H1 (cell line): Measurements from ENCODE around the gene KCNQ1. TPM values are rescaled to one million over a fixed set of nuclear protein-coding genes. Genes with fewer than 3 reads are reported as not detected.

ENCODE experiments used
- CTCF ChIA-PET: fragments of 300-600 bp; sonication (Branson Sonifier 250); formaldehyde crosslinking; loops from one replicate; lab custom pipeline; 2021; ENCODE audit not compliant: partially characterized antibody; lab: Charles Lee
- POLR2A ChIA-PET: fragments of 300-600 bp; sonication (Branson Sonifier 250); formaldehyde crosslinking; loops from one replicate; lab custom pipeline; 2021; ENCODE audit warnings: inconsistent platforms; ENCODE audit not compliant: partially characterized antibody; lab: Charles Lee
- DNase-seq, 2 experiments: peaks; one replicate each; pipeline versions ENCODE4 v3.0.0 to v3.0.0-alpha.2; 2010 to 2022; ENCODE audit warnings: low spot score in 2 of 2, low read depth in 1 of 2, mixed read lengths in 1 of 2
- FAIRE-seq: peaks from 2 replicates; lab custom pipeline; 2011; peaks lifted over from hg19 to GRCh38; lab: Jason Lieb, UNC
- H2AFZ ChIP-seq: 2 replicates; pipeline ENCODE4 v1.8.1; 2012; ENCODE audit warnings: low read length, inconsistent platforms
- H2AK5ac ChIP-seq: 2 replicates; pipeline ENCODE4 v1.6.1; 2013; ENCODE audit warnings: low read depth, low read length
- H2BK120ac ChIP-seq: replicated peaks from 2 replicates; pipeline ENCODE3; 2013; ENCODE audit warnings: low read depth, low read length, inconsistent platforms
- H2BK12ac ChIP-seq: 2 replicates; pipeline ENCODE4 v1.6.1; 2013; ENCODE audit warnings: low read depth, low read length
- H2BK15ac ChIP-seq: 2 replicates; pipeline ENCODE4 v1.6.1; 2013; ENCODE audit warnings: low read length
- H2BK20ac ChIP-seq: 2 replicates; pipeline ENCODE4 v1.6.1; 2013; ENCODE audit warnings: low read length
- H2BK5ac ChIP-seq: 2 replicates; pipeline ENCODE4 v1.6.1; 2013; ENCODE audit warnings: low read depth, low read length
- H3K14ac ChIP-seq: 2 replicates; pipeline ENCODE4 v1.6.1; 2013; ENCODE audit warnings: inconsistent platforms; ENCODE audit not compliant: insufficient read length
- H3K18ac ChIP-seq: 2 replicates; pipeline ENCODE4 v1.6.1; 2013; ENCODE audit warnings: low read length; ENCODE audit errors: extremely low read depth
- H3K23ac ChIP-seq: 2 replicates; pipeline ENCODE4 v1.6.1; 2013; ENCODE audit warnings: inconsistent platforms; ENCODE audit not compliant: insufficient read length
- H3K23me2 ChIP-seq: 2 replicates; pipeline ENCODE4 v1.6.1; 2013; ENCODE audit warnings: low read depth, low read length
- H3K27ac ChIP-seq: 2 replicates; pipeline ENCODE4 v1.6.1; 2011; ENCODE audit warnings: low read depth, low read length, inconsistent platforms
- H3K27me3 ChIP-seq, 4 experiments: replicated peaks in 1 of 4; 1 replicate in 1 of 4; 2 replicates in 3 of 4; pipeline versions ENCODE4 v1.6.1 to v1.8.1; 2011 to 2013; ENCODE audit warnings: low read length in 3 of 4, mild to moderate bottlenecking in 3 of 4, inconsistent platforms in 2 of 4, mixed read lengths in 2 of 4, moderate library complexity in 1 of 4; ENCODE audit not compliant: control insufficient read depth in 3 of 4, insufficient read depth in 3 of 4; ENCODE audit errors: extremely low read depth in 1 of 4
- H3K36me3 ChIP-seq, 4 experiments: 2 replicates each; pipeline versions ENCODE4 v1.6.1 to v1.8.1; 2011 to 2013; ENCODE audit warnings: mild to moderate bottlenecking in 4 of 4, low read length in 3 of 4, moderate library complexity in 2 of 4, control low read depth in 1 of 4, inconsistent platforms in 1 of 4; ENCODE audit not compliant: insufficient read depth in 4 of 4, control insufficient read depth in 2 of 4
- H3K4ac ChIP-seq: replicated peaks from 2 replicates; pipeline ENCODE3; 2013; ENCODE audit warnings: low read length, low read depth, mixed read lengths, inconsistent platforms; ENCODE audit not compliant: insufficient read length
- H3K4me1 ChIP-seq, 4 experiments: replicated peaks in 1 of 4; 1 replicate in 1 of 4; 2 replicates in 3 of 4; pipeline versions ENCODE4 v1.6.1 to v1.8.1; 2011 to 2013; ENCODE audit warnings: low read length in 3 of 4, inconsistent platforms in 2 of 4, mixed read lengths in 1 of 4; ENCODE audit not compliant: insufficient read depth in 4 of 4, control insufficient read depth in 3 of 4
- H3K4me2 ChIP-seq, 2 experiments: 2 replicates each; pipeline versions ENCODE4 v1.6.1 to v1.8.1; 2011 to 2013; ENCODE audit warnings: low read depth in 2 of 2, low read length in 2 of 2, control low read depth in 1 of 2, inconsistent platforms in 1 of 2, mild to moderate bottlenecking in 1 of 2; ENCODE audit not compliant: insufficient read depth in 1 of 2
- H3K4me3 ChIP-seq, 4 experiments: fragments of 200-600, 300-600 bp in 1 of 4; sonication (generic), shearing (Covaris generic), sonication (Bioruptor Twin) in 1 of 4; 2 replicates each; pipeline versions ENCODE4 v1.5.1 to v1.8.1; 2011 to 2016; ENCODE audit warnings: low read length in 4 of 4, low read depth in 3 of 4, control low read depth in 2 of 4, inconsistent platforms in 2 of 4, mild to moderate bottlenecking in 2 of 4, mixed read lengths in 1 of 4, moderate library complexity in 1 of 4; ENCODE audit not compliant: insufficient read depth in 2 of 4; ENCODE audit errors: extremely low read depth in 1 of 4
- H3K56ac ChIP-seq: replicated peaks from 2 replicates; pipeline ENCODE3; 2013; ENCODE audit warnings: low read depth, mild to moderate bottlenecking, mixed read lengths, low read length, inconsistent platforms; ENCODE audit not compliant: insufficient read length
- H3K79me1 ChIP-seq: 2 replicates; pipeline ENCODE4 v1.6.1; 2013; ENCODE audit warnings: low read depth, low read length, control low read depth
- H3K79me2 ChIP-seq, 2 experiments: 2 replicates each; pipeline versions ENCODE4 v1.6.1 to v1.8.1; 2012 to 2013; ENCODE audit warnings: low read length in 2 of 2, mild to moderate bottlenecking in 2 of 2, inconsistent platforms in 1 of 2; ENCODE audit not compliant: insufficient read depth in 2 of 2, control insufficient read depth in 1 of 2
- H3K9ac ChIP-seq, 4 experiments: replicated peaks in 1 of 4; 1 replicate in 1 of 4; 2 replicates in 3 of 4; pipeline versions ENCODE4 v1.6.1 to v1.8.1; 2011 to 2013; ENCODE audit warnings: low read depth in 3 of 4, low read length in 3 of 4, control low read depth in 2 of 4, mild to moderate bottlenecking in 2 of 4, moderate library complexity in 2 of 4, inconsistent platforms in 1 of 4; ENCODE audit errors: extremely low read depth in 1 of 4
- H3K9me3 ChIP-seq, 2 experiments: 2 replicates each; pipeline versions ENCODE4 v1.6.1 to v1.8.1; 2012 to 2013; ENCODE audit warnings: mild to moderate bottlenecking in 2 of 2, moderate library complexity in 2 of 2, control low read depth in 1 of 2, inconsistent platforms in 1 of 2, low read depth in 1 of 2, low read length in 1 of 2, mixed read lengths in 1 of 2; ENCODE audit not compliant: insufficient read depth in 2 of 2
- H4K20me1 ChIP-seq, 2 experiments: replicated peaks in 1 of 2; 2 replicates each; pipeline versions ENCODE3 to v1.8.1; 2011 to 2013; ENCODE audit warnings: inconsistent platforms in 2 of 2, low read length in 2 of 2, mild to moderate bottlenecking in 1 of 2; ENCODE audit not compliant: insufficient read depth in 2 of 2, control insufficient read depth in 1 of 2
- H4K5ac ChIP-seq: 2 replicates; pipeline ENCODE4 v1.6.1; 2013; ENCODE audit warnings: low read length, low read depth, mixed read lengths, inconsistent platforms; ENCODE audit not compliant: insufficient read length
- H4K8ac ChIP-seq: 2 replicates; pipeline ENCODE4 v1.8.0; 2013; ENCODE audit warnings: mild to moderate bottlenecking, moderate library complexity, low read length, inconsistent platforms; ENCODE audit not compliant: insufficient read depth; ENCODE audit errors: extremely low read depth
- H4K91ac ChIP-seq: replicated peaks from 2 replicates; pipeline ENCODE3; 2013; ENCODE audit warnings: low read length, mixed read lengths, inconsistent platforms; ENCODE audit not compliant: insufficient read length
- BCL11A ChIP-seq, 2 experiments: IDR thresholded peaks; one replicate each; pipeline ENCODE4 v1.6.1; 2011; ENCODE audit warnings: low read depth in 2 of 2, low read length in 2 of 2, mild to moderate bottlenecking in 2 of 2
- CEBPB ChIP-seq: IDR thresholded peaks from 2 replicates; pipeline ENCODE4 v1.6.1; 2012; ENCODE audit warnings: low read depth, low read length
- CTBP2 ChIP-seq: IDR thresholded peaks from 2 replicates; pipeline ENCODE4 v1.7.0; 2011; ENCODE audit warnings: borderline replicate concordance, mild to moderate bottlenecking, moderate library complexity, mixed read lengths, low read length; ENCODE audit not compliant: insufficient read depth, insufficient read length
- EZH2 ChIP-seq: fragments of 200-600 bp; sonication (generic); IDR thresholded peaks from 2 replicates; pipeline ENCODE4 v1.7.1; 2012; ENCODE audit warnings: low read depth, mild to moderate bottlenecking, moderate library complexity, low read length, inconsistent platforms; ENCODE audit not compliant: severe bottlenecking
- GABPA ChIP-seq: IDR thresholded peaks from 2 replicates; pipeline ENCODE4 v1.6.1; 2011; ENCODE audit warnings: mild to moderate bottlenecking, low read length, moderate library complexity, borderline replicate concordance; ENCODE audit not compliant: insufficient read depth
- JUN ChIP-seq: IDR thresholded peaks from 2 replicates; pipeline ENCODE4 v1.6.1; 2011; ENCODE audit warnings: low read depth, mild to moderate bottlenecking, improper control_type of control experiment, low read length
- JUND ChIP-seq: IDR thresholded peaks from 2 replicates; pipeline ENCODE4 v1.6.1; 2011; ENCODE audit warnings: mild to moderate bottlenecking, improper control_type of control experiment, low read length
- POLR2AphosphoS5 ChIP-seq: IDR thresholded peaks from 2 replicates; pipeline ENCODE4 v1.6.1; 2011; ENCODE audit warnings: low read depth, low read length
- RAD21 ChIP-seq, 2 experiments: IDR thresholded peaks in 1 of 2; conservative IDR thresholded peaks in 1 of 2; 2 replicates each; pipeline ENCODE4 v1.6.1; 2011; ENCODE audit warnings: low read depth in 2 of 2, low read length in 2 of 2, improper control_type of control experiment in 1 of 2, inconsistent platforms in 1 of 2, mild to moderate bottlenecking in 1 of 2, moderate library complexity in 1 of 2
- RNF2 ChIP-seq: fragments of 200-900, 300-1000 bp; sonication (generic); IDR thresholded peaks from 2 replicates; pipeline ENCODE4 v1.7.1; 2016; ENCODE audit warnings: borderline replicate concordance, low read depth, mild to moderate bottlenecking, antibody characterized with exemption, low read length; ENCODE audit not compliant: poor library complexity, severe bottlenecking; ENCODE audit errors: missing control alignments
- SRF ChIP-seq: IDR thresholded peaks from 2 replicates; pipeline ENCODE4 v1.6.1; 2011; ENCODE audit warnings: mild to moderate bottlenecking, low read depth, low read length, moderate library complexity
- TCF12 ChIP-seq: IDR thresholded peaks from 2 replicates; pipeline ENCODE4 v1.6.1; 2011; ENCODE audit warnings: low read depth, mild to moderate bottlenecking, low read length
- TEAD4 ChIP-seq: IDR thresholded peaks from 2 replicates; pipeline ENCODE4 v1.6.1; 2012; ENCODE audit warnings: low read depth, low read length, inconsistent platforms, mixed read lengths
- WGBS, 2 experiments: shearing (Covaris generic) in 1 of 2; methylation state at CpG; one replicate each; pipeline versions ENCODE4 v1.1.6 to v1.1.7; 2013 to 2015; ENCODE audit warnings: low lambda C conversion rate in 2 of 2, mixed read lengths in 2 of 2, inconsistent platforms in 1 of 2, low coverage in 1 of 2, missing lambda C conversion rate in 1 of 2; ENCODE audit not compliant: insufficient replicate concordance in 2 of 2, insufficient coverage in 1 of 2, insufficient read length in 1 of 2; ENCODE audit errors: extremely low coverage in 1 of 2, missing lambda C conversion rate in 1 of 2; 5-methylcytosine and 5-hydroxymethylcytosine counted together
- polyA plus RNA-seq, 7 experiments: library from polyadenylated mRNA; depleted of rRNA in 3 of 7; stranded (reverse) in 5 of 7; unstranded in 2 of 7; fragments of >200 nt in 5 of 7; fragments of 200-250 nt in 2 of 7; gene quantifications; 1 replicate in 5 of 7; 2 replicates in 1 of 7; 4 replicates in 1 of 7; pipeline versions ENCODE4 v1.2.1 to v1.2.3, GENCODE V29; 2011 to 2013; ENCODE audit warnings: missing spikeins in 2 of 7, mixed read lengths in 2 of 7
- total RNA-seq: library from RNA; stranded (reverse); fragmentation: NEBNext Ultra II Directional; extraction: Animal tissue kit (Norgen Biotek cat#: 25700); gene quantifications from 2 replicates; pipeline ENCODE4 v1.2.1, GENCODE V29; 2021

KCNQ1 gene
- total and polyA plus RNA-seq, 2 of the 8 experiments (the other 6 are each of a cell fraction or from before 2014, with no cell fraction given) = 1.9 to 2.0 TPM

DNA sequence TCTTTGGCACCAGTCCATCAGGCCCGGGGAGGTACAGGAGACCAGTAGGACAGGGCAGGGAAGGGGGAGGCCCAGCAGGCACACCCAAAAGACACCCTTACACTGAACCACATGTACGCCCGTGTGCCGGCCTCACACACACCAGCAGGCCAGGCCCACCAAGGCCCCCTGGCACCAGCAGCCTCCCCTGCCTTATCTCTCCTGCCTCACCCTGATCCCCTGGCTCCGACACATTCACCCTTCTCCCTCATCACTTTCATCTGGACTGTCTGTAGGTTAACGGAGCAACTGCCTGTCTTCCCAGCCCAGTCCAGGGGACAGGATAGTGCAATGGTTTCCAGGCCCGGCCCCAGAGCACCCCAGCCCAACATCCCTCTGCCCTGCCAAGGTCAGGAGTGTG, 435.8 kb downstream of the KCNQ1 start:
- no peak overlapping the region for H3K14ac ChIP-seq
- H4K20me1 ChIP-seq = peaks cover 6 to 13% of the 10 kb centered on the region in 2 experiments
- H2BK5ac ChIP-seq = no peak overlapping the region; the same call in 1 of the 2 replicates
- ChIA-PET CTCF (interaction anchor here (1.8 to 13.5 kb wide), 4 partner anchors 8 to 346 kb away, joined by 4 to 521 read pairs (median 5); no protein-coding TSS in a partner anchor), POLR2A (interaction anchor here (1.7 kb wide), 1 partner anchor 10 kb away, joined by 5 read pairs; no protein-coding TSS in a partner anchor)
- H3K79me2 ChIP-seq = no peaks in the 10 kb centered on the region
- H4K91ac ChIP-seq = no peak overlapping the region
- no peak overlapping the region for H2BK20ac ChIP-seq
- H3K4me1 ChIP-seq = peaks cover 0 to 16% (median 11%) of the 10 kb centered on the region in 4 experiments; a peak in 6 of 7 replicates
- H3K27me3 ChIP-seq = peaks cover 2 to 65% (median 48%) of the 10 kb centered on the region in 4 experiments
- no peak overlapping the region for H3K4me3 ChIP-seq
- H3K18ac ChIP-seq = no peak overlapping the region; the same call in 1 of the 2 replicates
- H3K79me1 ChIP-seq = no peaks in the 10 kb centered on the region
- H3K23me2 ChIP-seq = peaks cover 9% of the 10 kb centered on the region; the same call in 1 of the 2 replicates
- no peak overlapping the region for H3K23ac ChIP-seq
- no peak overlapping the region for H2AK5ac ChIP-seq
- peak overlapping the region; percentile 50; the same call in 1 of the 2 replicates for H2BK12ac ChIP-seq
- no peak overlapping the region for H2AFZ ChIP-seq
- no peak for DNase-seq
- H3K56ac ChIP-seq = no peak overlapping the region
- no peak overlapping the region for H2BK120ac ChIP-seq
- no peak overlapping the region for H4K8ac ChIP-seq
- no peak overlapping the region for H4K5ac ChIP-seq
- H2BK15ac ChIP-seq = no peak overlapping the region
- WGBS, 2 experiments = 88% methylated on average over 4 of the region's 7 CpGs; no CpG with 5 or more reads in 1 of the 2 experiments
- no peak overlapping the region for H3K4me2 ChIP-seq
- H3K27ac ChIP-seq = no peak overlapping the region
- H3K4ac ChIP-seq = no peak overlapping the region
- no peak for FAIRE-seq
- H3K9ac ChIP-seq = no peak overlapping the region
- no peaks in the 10 kb centered on the region; a peak in 1 of 4 replicates for H3K9me3 ChIP-seq
- H3K36me3 ChIP-seq = peaks cover 0 to 4% (median 0%) of the 10 kb centered on the region in 4 experiments; a peak in 1 of 8 replicates
- TF ChIP-seq JUND (no peak), CTBP2 (no peak), JUN (no peak), TCF12 (no peak), EZH2 (no peak), RNF2 (no peak), TEAD4 (no peak), GABPA (no peak), CEBPB (no peak), RAD21 (IDR thresholded peaks at IDR 0.05 in 1 of 2, conservative IDR thresholded peaks at IDR 0.05 in 1 of 2; ENCODE audit: low read depth in 2 of 2, low read length in 2 of 2) (no peak), POLR2AphosphoS5 (no peak), SRF (no peak), BCL11A (IDR thresholded peaks at IDR 0.05; ENCODE audit: low read depth in 2 of 2, low read length in 2 of 2) (no peak)
